CD4-positive, alpha-beta T cell treated with Interleukin-17A for 1 hour (primary cell): ENCODE data around the gene NUDT22.
A peak's percentile ranks its signal among the peaks of the same experiment; 100 is the strongest.

ENCODE experiments used
- DNase-seq: peaks from one replicate; pipeline ENCODE4 v3.0.0-alpha.2; 2020

The NUDT22 gene

GRCh38 chr11:64207256-64208085 lies 18.6 kb upstream of the NUDT22 start:
- DNase-seq, result peak; percentile 80

DNA sequence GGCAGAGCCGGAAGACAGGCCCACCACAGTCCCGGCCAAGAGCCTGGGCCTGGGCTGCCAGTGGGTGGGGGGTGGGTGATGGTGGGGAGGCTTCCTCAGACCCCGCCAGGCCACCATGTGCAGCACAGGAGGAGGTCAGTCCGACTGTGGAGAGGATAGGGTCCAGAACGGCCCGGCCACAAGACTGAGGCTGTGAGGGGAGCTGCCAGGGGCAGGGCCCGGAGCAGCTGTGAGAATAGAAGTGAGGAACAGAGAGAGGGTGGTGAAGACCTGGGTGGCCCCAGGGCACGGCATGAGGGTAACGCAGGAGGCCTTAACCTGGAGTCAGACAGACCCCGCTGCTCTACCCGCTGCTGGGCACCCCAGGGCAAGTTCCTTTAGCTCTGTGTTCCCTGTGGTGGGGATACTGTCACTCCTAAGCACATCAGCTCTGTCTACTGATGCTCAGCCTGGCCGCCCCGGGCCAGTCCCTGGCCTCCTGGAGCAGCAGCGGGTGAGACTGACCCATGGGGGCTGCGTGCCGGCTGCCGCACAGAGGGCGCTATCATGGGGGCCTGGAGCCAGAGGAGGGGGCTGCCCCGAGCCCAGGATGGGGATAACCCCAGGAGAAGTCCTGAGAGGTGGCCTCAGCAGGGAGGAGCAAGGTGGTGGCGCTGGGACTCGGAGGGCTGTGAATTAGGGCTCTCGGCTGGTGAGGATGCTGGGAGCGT lies 17.8 kb upstream of the NUDT22 start:
- no peak for DNase-seq

DNA sequence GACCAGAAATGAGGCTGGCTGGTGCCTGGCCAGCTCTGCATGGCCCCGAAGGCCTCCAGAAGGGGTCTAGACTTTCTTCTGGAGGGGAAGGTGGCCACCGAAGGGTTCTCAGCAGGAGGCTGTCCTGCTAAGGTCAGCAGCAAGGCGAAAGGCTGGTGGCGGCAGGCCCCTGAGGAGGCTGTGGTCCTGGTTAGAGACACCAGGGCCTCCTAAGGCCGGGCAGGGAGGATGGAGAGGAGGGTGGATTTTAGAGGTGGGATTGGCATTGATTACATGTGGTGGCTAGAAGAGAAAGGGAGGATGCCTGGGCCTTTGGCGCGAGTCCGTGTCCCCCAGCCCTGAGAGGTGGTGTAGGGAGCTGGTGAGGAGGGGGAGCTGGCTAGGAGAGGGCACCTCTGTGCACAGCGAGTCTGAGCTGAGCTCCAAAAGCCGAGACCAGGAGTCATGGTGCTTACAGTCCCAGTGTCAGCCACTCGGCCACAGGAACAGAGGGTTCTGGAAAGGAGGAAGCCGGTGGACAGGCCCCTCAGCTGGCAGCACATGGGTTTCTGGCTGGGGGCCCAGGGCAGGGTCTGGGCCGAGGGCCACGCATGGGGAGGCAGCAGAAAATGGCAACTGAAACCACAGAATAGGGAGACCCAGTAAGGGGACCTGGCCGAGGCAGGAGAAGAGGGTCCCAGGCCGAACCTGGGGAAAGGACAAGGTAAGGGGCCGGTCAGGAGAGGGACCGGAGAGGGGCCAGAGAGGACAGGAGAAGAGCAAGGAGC lies 17.1 kb upstream of the NUDT22 start:
- DNase-seq, result no peak

GRCh38 chr11:64209563-64209843 lies 16.6 kb upstream of the NUDT22 start:
- DNase-seq, result no peak

DNA sequence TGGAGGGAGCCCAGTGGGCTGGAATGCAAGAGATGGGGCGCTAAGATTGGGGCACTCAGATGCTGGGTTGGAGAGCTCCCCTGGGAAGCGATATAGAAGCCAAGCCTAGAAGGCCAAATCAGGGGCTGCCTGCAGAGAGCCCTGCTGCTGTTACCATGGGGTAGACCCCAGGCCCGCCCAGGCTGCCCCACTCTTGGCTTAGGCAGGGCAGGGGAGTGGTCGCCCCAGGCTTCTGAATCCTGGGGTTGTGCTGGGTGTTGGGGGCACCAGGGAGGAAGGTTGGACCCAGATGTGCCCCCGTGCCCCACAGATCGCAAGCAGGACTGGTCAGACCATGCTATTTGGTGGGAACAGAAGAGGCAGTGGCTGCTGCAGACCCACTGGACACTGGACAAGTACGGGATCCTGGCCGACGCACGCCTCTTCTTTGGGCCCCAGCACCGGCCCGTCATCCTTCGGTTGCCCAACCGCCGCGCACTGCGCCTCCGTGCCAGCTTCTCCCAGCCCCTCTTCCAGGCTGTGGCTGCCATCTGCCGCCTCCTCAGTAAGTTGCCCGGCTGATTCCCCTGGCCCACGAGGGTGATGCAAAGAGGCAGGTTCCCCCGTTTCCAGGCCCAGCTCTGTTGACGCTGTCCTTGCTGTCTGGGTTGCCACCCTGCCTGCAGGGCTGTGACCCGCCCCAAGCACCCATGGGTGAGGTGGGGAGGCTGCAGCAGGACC lies 15.6 kb upstream of the NUDT22 start:
- DNase-seq, result no peak

GRCh38 chr11:64211181-64211872 lies 14.7 kb upstream of the NUDT22 start:
- DNase-seq, result no peak

DNA sequence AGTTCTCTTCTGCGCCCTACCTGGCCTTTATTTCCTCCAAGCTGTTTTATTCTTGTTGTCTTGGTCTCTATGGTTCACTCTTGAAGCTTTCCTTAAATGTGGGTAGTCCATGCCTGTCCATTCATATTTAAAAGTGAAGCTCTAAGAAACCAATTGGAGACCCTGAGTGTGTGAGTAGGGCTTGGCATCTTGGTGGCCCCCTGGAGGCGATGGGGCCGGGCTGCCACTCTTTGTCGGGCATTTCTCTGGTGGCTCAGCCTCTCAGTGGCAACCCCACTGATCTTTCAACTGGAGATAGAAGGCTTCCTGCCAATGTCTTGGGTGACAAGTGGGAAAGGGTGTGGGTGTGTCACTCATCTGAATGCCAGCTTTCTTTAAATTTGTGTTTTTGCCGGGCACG lies 9.2 kb upstream of the NUDT22 start:
- no peak for DNase-seq

DNA sequence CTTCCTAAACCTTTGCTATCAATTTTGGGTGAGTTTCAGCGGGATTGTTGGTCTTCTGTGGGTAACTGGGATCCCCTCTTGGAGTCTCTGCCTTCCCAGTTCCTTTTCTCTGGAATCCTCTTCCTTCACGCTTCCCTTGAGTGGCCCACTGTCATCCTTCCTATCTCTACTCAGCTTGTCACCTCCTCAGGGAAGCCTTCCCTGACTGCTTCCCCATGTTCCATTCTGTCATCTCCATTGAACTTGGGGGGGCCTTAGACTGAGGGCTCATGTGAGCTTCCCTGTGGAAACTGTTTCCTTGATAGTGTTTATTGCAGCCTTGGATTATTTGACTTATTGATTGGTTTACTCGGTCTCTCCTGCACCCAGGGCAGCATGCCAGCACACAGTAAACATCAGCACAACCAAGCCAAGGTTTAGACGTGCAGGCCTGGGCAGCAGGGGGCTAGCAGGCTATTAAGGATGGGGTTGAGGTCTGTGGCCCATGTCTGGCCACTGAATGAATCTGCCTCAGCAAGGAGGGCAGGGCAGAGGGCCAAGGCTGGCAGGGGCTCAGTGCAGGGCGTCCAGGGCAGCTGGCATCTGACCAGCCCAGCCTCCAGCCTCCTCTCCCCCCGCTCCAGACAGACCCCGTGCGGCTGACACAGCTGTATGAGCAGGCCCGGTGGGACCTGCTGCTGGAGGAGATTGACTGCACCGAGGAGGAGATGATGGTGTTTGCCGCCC lies 7.3 kb upstream of the NUDT22 start:
- no peak for DNase-seq

DNA sequence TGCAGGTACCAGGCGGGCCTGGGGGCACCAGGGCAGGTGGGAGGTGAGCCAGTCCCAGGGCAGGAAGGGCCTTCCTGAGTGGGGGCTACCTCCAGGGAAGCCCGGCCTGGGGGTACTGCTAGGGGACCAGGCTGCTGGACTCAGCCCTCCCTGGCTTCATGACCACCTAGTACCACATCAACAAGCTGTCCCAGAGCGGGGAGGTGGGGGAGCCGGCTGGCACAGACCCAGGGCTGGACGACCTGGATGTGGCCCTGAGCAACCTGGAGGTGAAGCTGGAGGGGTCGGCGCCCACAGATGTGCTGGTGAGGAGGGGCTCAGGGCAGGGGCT lies 6.8 kb upstream of the NUDT22 start:
- no peak for DNase-seq

- no peak for DNase-seq
These were observed 6.3 kb upstream of the NUDT22 start for GRCh38 chr11:64219755-64220154.

DNA sequence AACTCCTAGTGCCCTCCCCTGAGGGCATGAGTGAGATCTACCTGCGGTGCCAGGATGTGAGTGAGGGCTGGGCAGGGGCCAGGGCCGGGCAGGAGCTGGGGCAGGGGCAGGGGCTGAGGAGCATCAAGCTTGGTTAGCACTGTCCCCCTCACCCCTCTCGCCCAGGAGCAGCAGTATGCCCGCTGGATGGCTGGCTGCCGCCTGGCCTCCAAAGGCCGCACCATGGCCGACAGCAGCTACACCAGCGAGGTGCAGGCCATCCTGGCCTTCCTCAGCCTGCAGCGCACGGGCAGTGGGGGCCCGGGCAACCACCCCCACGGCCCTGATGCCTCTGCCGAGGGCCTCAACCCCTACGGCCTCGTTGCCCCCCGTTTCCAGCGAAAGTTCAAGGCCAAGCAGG lies 5.8 kb upstream of the NUDT22 start:
- no peak for DNase-seq

- no peak for DNase-seq
These were observed 5.3 kb upstream of the NUDT22 start for GRCh38 chr11:64220798-64221197.

DNA sequence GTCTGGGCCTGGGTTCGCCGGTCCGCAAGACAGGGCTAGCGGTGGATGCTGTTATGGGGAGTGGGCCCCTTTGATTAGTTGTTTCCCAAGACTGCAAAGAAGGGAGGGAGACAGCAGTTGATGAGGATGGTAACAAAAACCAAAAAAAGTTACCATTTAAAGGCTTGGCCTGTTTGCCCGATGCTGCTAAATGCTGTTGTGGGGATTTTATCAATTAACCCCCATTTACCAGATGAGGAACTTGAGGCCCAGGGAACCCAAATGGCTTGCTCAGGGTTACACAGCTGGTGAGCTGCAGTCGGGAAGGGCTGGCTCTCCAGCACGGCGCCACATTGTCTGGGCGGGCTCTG lies 3.4 kb upstream of the NUDT22 start:
- no peak for DNase-seq

DNA sequence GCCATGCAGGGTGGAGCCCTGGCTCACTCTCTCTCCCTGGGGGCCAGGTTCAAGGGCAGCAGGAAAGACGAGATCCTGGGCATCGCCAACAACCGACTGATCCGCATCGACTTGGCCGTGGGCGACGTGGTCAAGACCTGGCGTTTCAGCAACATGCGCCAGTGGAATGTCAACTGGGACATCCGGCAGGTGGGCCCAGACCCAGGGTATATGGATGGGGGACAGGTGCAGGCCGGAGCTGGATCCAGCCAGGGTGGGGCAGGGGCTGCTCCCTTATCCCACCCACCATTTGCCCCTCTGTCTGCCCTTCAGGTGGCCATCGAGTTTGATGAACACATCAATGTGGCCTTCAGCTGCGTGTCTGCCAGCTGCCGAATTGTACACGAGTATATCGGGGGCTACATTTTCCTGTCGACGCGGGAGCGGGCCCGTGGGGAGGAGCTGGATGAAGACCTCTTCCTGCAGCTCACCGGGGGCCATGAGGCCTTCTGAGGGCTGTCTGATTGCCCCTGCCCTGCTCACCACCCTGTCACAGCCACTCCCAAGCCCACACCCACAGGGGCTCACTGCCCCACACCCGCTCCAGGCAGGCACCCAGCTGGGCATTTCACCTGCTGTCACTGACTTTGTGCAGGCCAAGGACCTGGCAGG lies 2.9 kb upstream of the NUDT22 start:
- no peak for DNase-seq

DNA sequence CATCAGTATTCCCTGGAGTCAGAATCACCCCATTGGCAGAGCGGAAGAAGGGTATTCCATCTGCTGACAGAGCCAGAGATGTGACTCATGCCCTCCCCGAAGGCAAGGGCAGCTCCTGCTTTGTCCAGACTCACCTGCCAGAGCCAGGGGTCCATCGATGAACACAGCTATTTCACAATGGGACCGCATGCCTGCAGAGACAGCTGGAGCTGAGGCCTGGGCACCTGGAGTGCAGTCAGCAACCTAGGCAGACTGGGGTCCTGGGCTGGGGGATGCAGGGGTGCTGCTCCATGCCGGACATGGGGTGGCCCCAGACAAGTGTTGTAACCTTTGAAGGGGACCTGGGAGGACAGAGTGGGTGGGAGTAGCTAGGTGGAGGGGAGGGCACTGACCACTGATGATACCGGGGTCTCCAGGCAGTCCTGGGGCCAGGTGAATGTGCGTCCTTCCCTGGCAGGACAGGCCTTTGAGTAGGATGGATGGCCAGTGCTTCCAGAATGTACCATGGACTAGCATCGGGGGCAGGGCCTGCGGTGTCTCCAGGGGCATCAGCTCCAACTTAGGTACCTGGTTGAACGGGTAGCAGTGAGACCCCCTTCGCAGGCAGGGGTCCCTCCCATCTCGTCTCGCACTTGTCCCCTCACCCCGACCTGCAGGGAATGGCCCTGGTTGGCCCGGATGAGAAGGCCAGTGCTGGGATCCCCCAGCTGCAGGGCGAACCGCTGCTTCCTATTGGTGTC lies 1.8 kb upstream of the NUDT22 start:
- DNase-seq, result no peak

- DNase-seq, result no peak
These were observed 1.0 kb upstream of the NUDT22 start for GRCh38 chr11:64224891-64225607.

DNA sequence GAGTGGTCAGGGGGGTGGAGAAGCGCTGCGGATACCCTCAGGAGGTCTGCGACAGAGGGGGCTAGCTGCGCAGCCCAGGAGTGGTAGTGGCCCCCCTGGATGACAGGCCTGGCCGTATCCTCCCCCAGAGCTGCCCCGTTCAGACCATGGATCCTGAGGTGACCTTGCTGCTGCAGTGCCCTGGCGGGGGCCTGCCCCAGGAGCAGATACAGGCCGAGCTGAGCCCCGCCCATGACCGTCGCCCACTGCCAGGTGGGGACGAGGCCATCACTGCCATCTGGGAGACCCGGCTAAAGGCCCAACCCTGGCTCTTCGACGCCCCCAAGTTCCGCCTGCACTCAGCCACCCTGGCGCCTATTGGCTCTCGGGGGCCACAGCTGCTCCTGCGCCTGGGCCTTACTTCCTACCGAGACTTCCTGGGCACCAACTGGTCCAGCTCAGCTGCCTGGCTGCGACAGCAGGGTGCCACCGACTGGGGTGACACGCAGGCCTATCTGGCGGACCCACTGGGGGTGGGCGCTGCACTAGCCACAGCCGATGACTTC lies 505 bp downstream of the NUDT22 start:
- peak; percentile 75 for DNase-seq

GRCh38 chr11:64227405-64227956 lies 1.4 kb downstream of the NUDT22 start:
- no peak for DNase-seq

DNA sequence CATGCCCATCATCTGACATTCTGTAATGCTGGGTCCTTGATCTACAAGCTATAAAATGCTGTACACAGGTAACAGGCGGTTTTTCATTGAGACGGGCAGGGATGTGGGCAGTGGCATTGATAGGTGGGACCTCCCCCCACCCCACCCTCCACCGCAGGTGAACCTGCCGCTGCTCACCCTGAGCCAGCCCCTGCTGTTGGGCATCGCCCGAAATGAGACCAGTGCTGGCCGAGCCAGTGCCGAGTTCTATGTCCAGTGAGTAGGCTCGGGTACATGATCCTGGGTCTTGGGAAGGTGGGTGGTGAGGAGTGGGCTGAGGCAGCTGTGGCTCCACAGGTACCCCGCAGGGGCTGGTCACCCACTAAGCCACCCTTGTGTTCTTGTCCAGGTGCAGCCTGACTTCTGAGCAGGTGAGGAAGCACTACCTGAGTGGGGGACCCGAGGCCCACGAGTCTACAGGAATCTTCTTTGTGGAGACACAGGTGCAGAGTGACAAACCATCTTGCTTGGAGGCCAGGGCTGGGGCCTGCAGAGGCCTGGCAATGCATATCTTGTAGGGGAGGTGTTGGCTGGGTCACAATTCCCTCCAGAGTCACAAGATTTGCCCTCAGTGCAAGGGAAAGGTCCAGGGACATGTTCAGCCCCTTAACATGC lies 3.1 kb downstream of the NUDT22 start:
- DNase-seq, result no peak
